ENCODE measurements around the gene IFITM1. TPM values are rescaled to one million over a fixed set of nuclear protein-coding genes. Genes with fewer than 3 reads are reported as not detected.
"Not testable (repeated sequence)": the region's sequence is repeated elsewhere in the genome, so short reads cannot be mapped to it uniquely, and the experiment has no call there.

The IFITM1 gene
- total RNA-seq, 1 experiment from 2014 or later: 2.0 TPM

- in situ Hi-C loops (cut with HindIII; ENCODE audit: low pct_unique_long_range_greater_than_20kb, low sequenced_read_pairs): no loop called here
- DNase-seq (ENCODE audit: low read depth): no peak
Measured at GRCh38 chr11:281486-282161, 32.2 kb upstream of the IFITM1 start.

GRCh38 chr11:282171-282570, 31.7 kb upstream of the IFITM1 start:
- in situ Hi-C loops (cut with HindIII; ENCODE audit: low pct_unique_long_range_greater_than_20kb, low sequenced_read_pairs): no loop called here
- DNase-seq (ENCODE audit: low read depth): no peak

- in situ Hi-C loops (cut with HindIII; ENCODE audit: low pct_unique_long_range_greater_than_20kb, low sequenced_read_pairs): no loop called here
- no peak for DNase-seq (ENCODE audit: low read depth)
Measured at GRCh38 chr11:282630-283360, 31.0 kb upstream of the IFITM1 start.

GRCh38 chr11:283405-284104, 30.3 kb upstream of the IFITM1 start:
- no peak for DNase-seq (ENCODE audit: low read depth)
- in situ Hi-C loops (cut with HindIII; ENCODE audit: low pct_unique_long_range_greater_than_20kb, low sequenced_read_pairs): no loop called here

GRCh38 chr11:284105-285020, 29.5 kb upstream of the IFITM1 start:
- in situ Hi-C loops (cut with HindIII; ENCODE audit: low pct_unique_long_range_greater_than_20kb, low sequenced_read_pairs): no loop called here
- DNase-seq (ENCODE audit: low read depth): no peak

GRCh38 chr11:285021-285893, 28.6 kb upstream of the IFITM1 start:
- in situ Hi-C loops (cut with HindIII; ENCODE audit: low pct_unique_long_range_greater_than_20kb, low sequenced_read_pairs): no loop called here
- DNase-seq (ENCODE audit: low read depth): no peak

GRCh38 chr11:285894-286220, 28.0 kb upstream of the IFITM1 start:
- no peak for DNase-seq (ENCODE audit: low read depth)
- in situ Hi-C loops (cut with HindIII; ENCODE audit: low pct_unique_long_range_greater_than_20kb, low sequenced_read_pairs): no loop called here

- in situ Hi-C loops (cut with HindIII; ENCODE audit: low pct_unique_long_range_greater_than_20kb, low sequenced_read_pairs); DNase-seq (ENCODE audit: low read depth): not testable (repeated sequence)
Measured at GRCh38 chr11:286977-287820, 26.6 kb upstream of the IFITM1 start.

- DNase-seq (ENCODE audit: low read depth): no peak
- in situ Hi-C loops (cut with HindIII; ENCODE audit: low pct_unique_long_range_greater_than_20kb, low sequenced_read_pairs): no loop called here
Measured at GRCh38 chr11:287821-288477, 25.9 kb upstream of the IFITM1 start.

GRCh38 chr11:288478-289397, 25.1 kb upstream of the IFITM1 start, which contains the start of gene PGGHG:
TSS of gene PGGHG (plus strand) at chr11:289126. CDS start at chr11:289817, 691 bp downstream.
- DNase-seq (ENCODE audit: low read depth): no peak
- in situ Hi-C loops (cut with HindIII; ENCODE audit: low pct_unique_long_range_greater_than_20kb, low sequenced_read_pairs): no loop called here

GRCh38 chr11:289398-289711, 24.5 kb upstream of the IFITM1 start:
- in situ Hi-C loops (cut with HindIII; ENCODE audit: low pct_unique_long_range_greater_than_20kb, low sequenced_read_pairs): no loop called here
- DNase-seq (ENCODE audit: low read depth): no peak

GRCh38 chr11:289712-290620, 23.9 kb upstream of the IFITM1 start:
- DNase-seq (ENCODE audit: low read depth): no peak
- in situ Hi-C loops (cut with HindIII; ENCODE audit: low pct_unique_long_range_greater_than_20kb, low sequenced_read_pairs): no loop called here

GRCh38 chr11:290621-291231, 23.1 kb upstream of the IFITM1 start:
- DNase-seq (ENCODE audit: low read depth): no peak
- in situ Hi-C loops (cut with HindIII; ENCODE audit: low pct_unique_long_range_greater_than_20kb, low sequenced_read_pairs): no loop called here

Data from Caki2 (cell line).